ENCODE data around the gene TIMM21. TPM values are rescaled to one million over a fixed set of nuclear protein-coding genes. Genes with fewer than 3 reads are reported as not detected.

Gene TIMM21
- total RNA-seq, 5 donors from 2014 or later (not counting 1 experiment from before 2014, with no cell fraction given): 14.6 to 20.9 (median 18.6) TPM

- Histone ChIP-seq H3K27ac (ENCODE audit: low read length) (no peak overlapping the region), H3K36me3 (ENCODE audit: control insufficient read depth in 2 of 2, extremely low read depth in 1 of 2, insufficient read depth in 1 of 2, low read length in 1 of 2) (peaks cover 0 to 38% of the 10 kb centered on the region in 2 donors), H3K4me3 (ENCODE audit: control insufficient read depth in 1 of 2, extremely low read depth in 1 of 2, low read length in 1 of 2) (no peak overlapping the region), H3K27me3 (replicated peaks in 1 of 2; ENCODE audit: control insufficient read depth in 2 of 2, extremely low read depth in 1 of 2, insufficient read depth in 2 of 2, low read length in 1 of 2) (no peaks in the 10 kb centered on the region), H3K4me1 (ENCODE audit: control insufficient read depth in 1 of 2, extremely low read depth in 1 of 2, insufficient read depth in 2 of 2, low read length in 2 of 2) (peaks cover 6 to 10% of the 10 kb centered on the region in 2 experiments), H3K9me3 (no peaks in the 10 kb centered on the region)
- WGBS (ENCODE audit: insufficient coverage): 93% methylated on average over 5 of the region's 6 CpGs
- no peak for ATAC-seq (replicated peaks in 1 of 4)
- POLR2A ChIA-PET: no interaction called here
- CTCF ChIA-PET: interaction anchor here in 1 of 2 donors (0.6 kb wide), 2 partner anchors 392 to 399 kb away, joined by 4 read pairs; no protein-coding TSS in a partner anchor
- no peak overlapping the region for H3K4me3 Mint-ChIP-seq
- H3K36me3 Mint-ChIP-seq: peaks cover 26% of the 10 kb centered on the region
- no peak for DNase-seq
- H3K9me3 Mint-ChIP-seq: no peaks in the 10 kb centered on the region
- H3K4me1 Mint-ChIP-seq: peaks cover 46 to 57% (median 47%) of the 10 kb centered on the region in 3 donors
- no peak overlapping the region for H3K27ac Mint-ChIP-seq
- H3K27me3 Mint-ChIP-seq: no peaks in the 10 kb centered on the region
These were observed 3.9 kb downstream of the TIMM21 start for GRCh38 chr18:74152270-74152669.

GRCh38 chr18:74152857-74153256 lies 4.5 kb downstream of the TIMM21 start:
- H3K4me1 Mint-ChIP-seq: peaks cover 44 to 51% (median 46%) of the 10 kb centered on the region in 3 donors
- ChIA-PET POLR2A (no interaction called here), CTCF (interaction anchor here in 1 of 2 donors (1.4 kb wide), 1 partner anchor 44 kb away, joined by 4 read pairs; no protein-coding TSS in a partner anchor)
- WGBS (ENCODE audit: insufficient coverage): no CpG with 5 or more reads among the region's 2 CpGs
- H3K4me1 ChIP-seq (ENCODE audit: control insufficient read depth in 1 of 2, extremely low read depth in 1 of 2, insufficient read depth in 2 of 2, low read length in 2 of 2): peaks cover 5 to 9% of the 10 kb centered on the region in 2 experiments
- no peak overlapping the region for H3K4me3 ChIP-seq (ENCODE audit: control insufficient read depth in 1 of 2, extremely low read depth in 1 of 2, low read length in 1 of 2)
- no peak overlapping the region for H3K27ac Mint-ChIP-seq
- ATAC-seq (replicated peaks in 1 of 4): no peak
- no peak for DNase-seq
- no peak overlapping the region for H3K4me3 Mint-ChIP-seq
- H3K9me3 Mint-ChIP-seq: no peaks in the 10 kb centered on the region
- no peaks in the 10 kb centered on the region for H3K27me3 Mint-ChIP-seq
- H3K36me3 ChIP-seq (ENCODE audit: control insufficient read depth in 2 of 2, extremely low read depth in 1 of 2, insufficient read depth in 1 of 2, low read length in 1 of 2): peaks cover 2 to 42% of the 10 kb centered on the region in 2 donors
- H3K27ac ChIP-seq (ENCODE audit: low read length): no peak overlapping the region
- peaks cover 27% of the 10 kb centered on the region for H3K36me3 Mint-ChIP-seq
- H3K9me3 ChIP-seq: no peaks in the 10 kb centered on the region
- H3K27me3 ChIP-seq (replicated peaks in 1 of 2; ENCODE audit: control insufficient read depth in 2 of 2, extremely low read depth in 1 of 2, insufficient read depth in 2 of 2, low read length in 1 of 2): no peaks in the 10 kb centered on the region

- H3K27ac Mint-ChIP-seq: no peak overlapping the region
- DNase-seq (no peak), ATAC-seq (replicated peaks in 1 of 4) (no peak)
- peaks cover 43 to 46% (median 45%) of the 10 kb centered on the region in 3 donors for H3K4me1 Mint-ChIP-seq
- Histone ChIP-seq H3K4me3 (ENCODE audit: control insufficient read depth in 1 of 2, extremely low read depth in 1 of 2, low read length in 1 of 2) (no peak overlapping the region), H3K9me3 (no peaks in the 10 kb centered on the region), H3K36me3 (ENCODE audit: control insufficient read depth in 2 of 2, extremely low read depth in 1 of 2, insufficient read depth in 1 of 2, low read length in 1 of 2) (peaks cover 5 to 47% of the 10 kb centered on the region in 2 donors), H3K27me3 (replicated peaks in 1 of 2; ENCODE audit: control insufficient read depth in 2 of 2, extremely low read depth in 1 of 2, insufficient read depth in 2 of 2, low read length in 1 of 2) (no peaks in the 10 kb centered on the region), H3K27ac (ENCODE audit: low read length) (no peak overlapping the region), H3K4me1 (ENCODE audit: control insufficient read depth in 1 of 2, extremely low read depth in 1 of 2, insufficient read depth in 2 of 2, low read length in 2 of 2) (peaks cover 5 to 9% of the 10 kb centered on the region in 2 experiments)
- H3K4me3 Mint-ChIP-seq: no peak overlapping the region
- no peaks in the 10 kb centered on the region for H3K27me3 Mint-ChIP-seq
- no peaks in the 10 kb centered on the region for H3K9me3 Mint-ChIP-seq
- WGBS (ENCODE audit: insufficient coverage): 100% methylated on average over 1 of the region's 4 CpGs
- H3K36me3 Mint-ChIP-seq: peaks cover 31% of the 10 kb centered on the region
- CTCF ChIA-PET: interaction anchor here (1.0 to 1.4 kb wide), 3 partner anchors 44 to 342 kb away, joined by 3 to 4 read pairs (median 4); partner anchors contain the start of gene CNDP2 (in 1 of the 2)
- POLR2A ChIA-PET: no interaction called here
These were observed 5.1 kb downstream of the TIMM21 start for GRCh38 chr18:74153377-74153776.

DNA sequence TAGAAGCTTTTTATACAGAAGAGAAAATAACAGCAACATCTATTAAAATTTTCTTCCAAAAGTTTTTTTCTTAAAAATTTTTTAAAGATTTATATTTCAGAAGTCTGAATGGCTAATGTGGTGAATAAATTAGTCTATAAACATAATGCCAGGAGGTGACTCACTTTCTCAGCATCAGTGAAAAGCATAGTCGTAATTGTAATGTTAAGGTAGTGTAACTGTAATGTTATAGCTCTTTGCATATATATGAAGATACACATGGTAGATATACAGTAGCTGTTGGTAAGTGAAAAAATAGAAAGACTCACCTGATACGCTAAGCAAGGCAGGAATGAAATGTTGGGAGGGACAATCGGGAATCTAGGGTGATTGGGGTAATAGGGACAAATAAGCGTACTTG lies 5.5 kb downstream of the TIMM21 start:
- CTCF ChIA-PET: interaction anchor here (1.0 to 1.4 kb wide), 3 partner anchors 43 to 342 kb away, joined by 3 to 4 read pairs (median 4); partner anchors contain the start of gene CNDP2 (in 1 of the 2)
- WGBS (ENCODE audit: insufficient coverage): no CpG with 5 or more reads among the region's 4 CpGs

GRCh38 chr18:74154716-74155115 lies 6.4 kb downstream of the TIMM21 start:
- Mint-ChIP-seq H3K4me3 (no peak overlapping the region), H3K27me3 (no peaks in the 10 kb centered on the region), H3K9me3 (no peaks in the 10 kb centered on the region), H3K36me3 (peaks cover 41% of the 10 kb centered on the region), H3K4me1 (peaks cover 29 to 33% (median 32%) of the 10 kb centered on the region in 3 donors), H3K27ac (no peak overlapping the region)
- CTCF ChIA-PET: no interaction called here
- no peak overlapping the region for H3K27ac ChIP-seq (ENCODE audit: low read length)
- H3K9me3 ChIP-seq: no peaks in the 10 kb centered on the region
- 90% methylated on average over 2 of the region's 4 CpGs for WGBS (ENCODE audit: insufficient coverage)
- POLR2A ChIA-PET: interaction anchor here in 1 of 2 donors (0.6 kb wide), 1 partner anchor 47 kb away, joined by 6 read pairs; no protein-coding TSS in a partner anchor
- no peaks in the 10 kb centered on the region for H3K27me3 ChIP-seq (replicated peaks in 1 of 2; ENCODE audit: control insufficient read depth in 2 of 2, extremely low read depth in 1 of 2, insufficient read depth in 2 of 2, low read length in 1 of 2)
- peaks cover under 1 to 3% of the 10 kb centered on the region in 2 experiments for H3K4me1 ChIP-seq (ENCODE audit: control insufficient read depth in 1 of 2, extremely low read depth in 1 of 2, insufficient read depth in 2 of 2, low read length in 2 of 2)
- H3K36me3 ChIP-seq (ENCODE audit: control insufficient read depth in 2 of 2, extremely low read depth in 1 of 2, insufficient read depth in 1 of 2, low read length in 1 of 2): peaks cover 5 to 60% of the 10 kb centered on the region in 2 donors
- H3K4me3 ChIP-seq (ENCODE audit: control insufficient read depth in 1 of 2, extremely low read depth in 1 of 2, low read length in 1 of 2): no peak overlapping the region
- DNase-seq: no peak
- ATAC-seq (replicated peaks in 1 of 4): no peak

More for the DNA sequence above, 5.5 kb downstream of the TIMM21 start:
- Mint-ChIP-seq H3K27me3 (no peaks in the 10 kb centered on the region), H3K36me3 (peaks cover 35% of the 10 kb centered on the region), H3K4me3 (no peak overlapping the region), H3K9me3 (no peaks in the 10 kb centered on the region), H3K27ac (no peak overlapping the region), H3K4me1 (peaks cover 39 to 42% (median 41%) of the 10 kb centered on the region in 3 donors)
- H3K9me3 ChIP-seq: no peaks in the 10 kb centered on the region
- peaks cover 5 to 51% of the 10 kb centered on the region in 2 donors for H3K36me3 ChIP-seq (ENCODE audit: control insufficient read depth in 2 of 2, extremely low read depth in 1 of 2, insufficient read depth in 1 of 2, low read length in 1 of 2)
- peaks cover 5 to 7% of the 10 kb centered on the region in 2 experiments for H3K4me1 ChIP-seq (ENCODE audit: control insufficient read depth in 1 of 2, extremely low read depth in 1 of 2, insufficient read depth in 2 of 2, low read length in 2 of 2)
- POLR2A ChIA-PET: interaction anchor here in 1 of 2 donors (0.6 kb wide), 1 partner anchor 46 kb away, joined by 6 read pairs; no protein-coding TSS in a partner anchor
- DNase-seq (no peak), ATAC-seq (replicated peaks in 1 of 4) (no peak)
- H3K27me3 ChIP-seq (replicated peaks in 1 of 2; ENCODE audit: control insufficient read depth in 2 of 2, extremely low read depth in 1 of 2, insufficient read depth in 2 of 2, low read length in 1 of 2): no peaks in the 10 kb centered on the region
- no peak overlapping the region for H3K27ac ChIP-seq (ENCODE audit: low read length)
- no peak overlapping the region for H3K4me3 ChIP-seq (ENCODE audit: control insufficient read depth in 1 of 2, extremely low read depth in 1 of 2, low read length in 1 of 2)

GRCh38 chr18:74155276-74155675 lies 7.0 kb downstream of the TIMM21 start:
- ChIA-PET POLR2A (no interaction called here), CTCF (no interaction called here)
- Mint-ChIP-seq H3K36me3 (peaks cover 42% of the 10 kb centered on the region), H3K4me1 (peaks cover 25 to 28% (median 27%) of the 10 kb centered on the region in 3 donors), H3K9me3 (no peaks in the 10 kb centered on the region), H3K4me3 (no peak overlapping the region), H3K27me3 (no peaks in the 10 kb centered on the region), H3K27ac (no peak overlapping the region)
- ATAC-seq (replicated peaks in 1 of 4) (no peak), DNase-seq (no peak)
- no peaks in the 10 kb centered on the region for H3K9me3 ChIP-seq
- WGBS (ENCODE audit: insufficient coverage): no CpG with 5 or more reads among the region's 4 CpGs
- no peaks in the 10 kb centered on the region for H3K4me1 ChIP-seq (ENCODE audit: control insufficient read depth in 1 of 2, extremely low read depth in 1 of 2, insufficient read depth in 2 of 2, low read length in 2 of 2)
- no peak overlapping the region for H3K27ac ChIP-seq (ENCODE audit: low read length)
- no peak overlapping the region for H3K4me3 ChIP-seq (ENCODE audit: control insufficient read depth in 1 of 2, extremely low read depth in 1 of 2, low read length in 1 of 2)
- H3K27me3 ChIP-seq (replicated peaks in 1 of 2; ENCODE audit: control insufficient read depth in 2 of 2, extremely low read depth in 1 of 2, insufficient read depth in 2 of 2, low read length in 1 of 2): no peaks in the 10 kb centered on the region
- H3K36me3 ChIP-seq (ENCODE audit: control insufficient read depth in 2 of 2, extremely low read depth in 1 of 2, insufficient read depth in 1 of 2, low read length in 1 of 2): peaks cover 5 to 65% of the 10 kb centered on the region in 2 donors

Measured in T-cell (primary cell).